ENCODE measurements around the gene OCRL. TPM values are rescaled to one million over a fixed set of nuclear protein-coding genes. Genes with fewer than 3 reads are reported as not detected.

Gene OCRL
- total and polyA plus RNA-seq, 2 experiments from 2014 or later: 3.9 to 16.5 TPM

DNA sequence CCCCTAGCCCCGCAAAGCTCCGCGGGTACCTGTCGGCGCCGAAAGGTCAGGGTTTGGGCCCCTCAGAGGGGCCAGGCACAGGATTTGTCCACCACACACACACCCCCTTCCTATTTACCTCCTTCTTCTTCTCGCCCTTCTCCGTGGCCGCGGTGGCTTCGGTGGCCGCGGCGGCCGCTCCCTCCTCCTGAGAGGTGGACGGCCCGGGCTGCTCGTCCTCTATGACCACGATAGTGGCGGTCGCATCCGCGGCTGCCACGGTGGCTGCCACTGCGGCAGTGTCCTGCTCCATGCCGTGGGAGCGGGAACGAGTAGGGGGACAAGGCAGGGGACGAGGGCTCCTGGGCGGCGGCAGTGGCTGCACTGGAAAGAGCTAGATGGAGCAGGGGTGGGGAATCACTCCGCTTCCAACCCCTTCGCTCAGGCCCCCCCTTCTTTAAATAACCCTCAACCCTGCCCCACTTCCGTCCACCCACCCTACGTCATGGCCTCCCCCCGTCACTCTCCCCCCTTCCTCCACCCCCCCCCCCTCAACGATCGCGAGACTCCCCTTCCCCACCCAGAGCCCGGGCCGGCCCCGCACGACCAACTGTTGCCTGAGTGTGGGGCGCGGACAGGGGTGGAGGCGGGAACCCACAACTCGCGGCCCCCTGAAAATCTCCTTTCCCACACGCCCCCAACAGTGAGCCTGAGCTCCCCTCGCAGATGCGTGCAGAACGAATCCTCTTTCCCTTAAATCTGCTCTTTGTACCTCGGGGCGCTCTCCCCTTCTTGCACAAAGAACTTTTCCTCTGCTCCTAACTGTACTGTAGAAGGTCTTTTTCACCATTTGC, 16.8 kb upstream of the OCRL start, which contains the start of gene SMARCA1 (continued):
- TF ChIP-seq STAT1 (IDR thresholded peaks at IDR 0.05; ENCODE audit: unreplicated experiment): no peak
- TF ChIP-seq POLR2AphosphoS5 (IDR thresholded peaks at IDR 0.05; ENCODE audit: low read depth): peak; percentile 72
- TF ChIP-seq, protein P1, sequence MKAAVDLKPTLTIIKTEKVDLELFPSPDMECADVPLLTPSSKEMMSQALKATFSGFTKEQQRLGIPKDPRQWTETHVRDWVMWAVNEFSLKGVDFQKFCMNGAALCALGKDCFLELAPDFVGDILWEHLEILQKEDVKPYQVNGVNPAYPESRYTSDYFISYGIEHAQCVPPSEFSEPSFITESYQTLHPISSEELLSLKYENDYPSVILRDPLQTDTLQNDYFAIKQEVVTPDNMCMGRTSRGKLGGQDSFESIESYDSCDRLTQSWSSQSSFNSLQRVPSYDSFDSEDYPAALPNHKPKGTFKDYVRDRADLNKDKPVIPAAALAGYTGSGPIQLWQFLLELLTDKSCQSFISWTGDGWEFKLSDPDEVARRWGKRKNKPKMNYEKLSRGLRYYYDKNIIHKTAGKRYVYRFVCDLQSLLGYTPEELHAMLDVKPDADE (IDR thresholded peaks at IDR 0.05): no peak
- TF ChIP-seq CREB1 (CRISPR knock-in tag; IDR thresholded peaks at IDR 0.05; ENCODE audit: low read depth): peak; percentile 58; the same call in 1 of the 2 replicates

DNA sequence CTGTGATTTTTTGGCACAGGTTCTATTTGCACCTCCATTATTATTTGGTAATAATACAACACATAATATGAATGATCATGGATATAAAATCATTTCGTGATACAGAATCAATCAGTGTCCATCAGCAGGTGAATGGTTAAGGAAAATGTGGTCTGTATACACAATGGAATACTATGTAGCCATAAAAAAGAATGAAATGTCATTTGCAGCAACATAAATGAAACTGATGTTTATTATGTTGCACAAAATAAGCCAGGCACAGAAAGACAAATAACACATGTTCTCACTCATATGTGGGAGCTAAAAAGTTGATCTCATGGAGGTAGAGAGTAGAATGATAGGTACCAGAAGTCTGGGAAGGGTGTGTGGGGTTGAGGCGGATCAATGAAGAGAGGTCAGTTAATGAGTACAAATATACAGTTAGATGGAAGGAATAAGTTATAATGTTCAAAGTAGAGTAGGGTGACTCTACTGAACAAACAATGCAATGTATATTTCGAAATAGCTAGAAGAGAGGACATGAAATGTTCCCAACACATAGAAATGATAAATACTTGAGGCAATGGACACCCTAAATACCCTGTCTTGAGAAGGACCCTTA, 15.7 kb upstream of the OCRL start:
- ATAC-seq (no peak), DNase-seq (ENCODE audit: low spot score) (no peak)
- Histone ChIP-seq H3F3A (replicated peaks; ENCODE audit: low read depth) (no peaks in the 10 kb centered on the region), H3K36me3 (ENCODE audit: insufficient read depth) (no peaks in the 10 kb centered on the region), H3K27ac (ENCODE audit: low read depth) (no peak overlapping the region), H3K79me2 (replicated peaks; ENCODE audit: insufficient read depth) (peaks cover 28% of the 10 kb centered on the region), H3K27me3 (ENCODE audit: insufficient read depth) (no peaks in the 10 kb centered on the region), H3K4me1 (ENCODE audit: insufficient read depth) (no peaks in the 10 kb centered on the region), H3K4me2 (peak overlapping the region; percentile 62; the same call in 1 of the 2 replicates), H3K4me3 (peak overlapping the region; percentile 78), H4K20me1 (replicated peaks; ENCODE audit: insufficient read depth) (no peaks in the 10 kb centered on the region), H3K9me2 (ENCODE audit: insufficient read depth) (no peaks in the 10 kb centered on the region), H2AFZ (no peak overlapping the region)
- Mint-ChIP-seq H3K4me1 (peaks cover 3% of the 10 kb centered on the region; the same call in 2 of the 3 replicates), H3K36me3 (ENCODE audit: low read depth) (no peaks in the 10 kb centered on the region; the same call in 1 of the 3 replicates), H3K9me3 (peaks cover 4% of the 10 kb centered on the region), H3K27ac (peak overlapping the region; percentile 97; the same call in 1 of the 2 replicates), H3K4me3 (peak overlapping the region; percentile 87), H3K27me3 (ENCODE audit: insufficient read depth, low read depth, poor library complexity) (peaks cover 2% of the 10 kb centered on the region)
- TF ChIP-seq ZNF114 (CRISPR knock-in tag; IDR thresholded peaks at IDR 0.05) (no peak), POLR2AphosphoS5 (IDR thresholded peaks at IDR 0.05; ENCODE audit: low read depth) (no peak), ZNF331 (CRISPR knock-in tag; IDR thresholded peaks at IDR 0.05; ENCODE audit: low read depth) (no peak), STAT1 (IDR thresholded peaks at IDR 0.05; ENCODE audit: unreplicated experiment) (no peak)
- TF ChIP-seq, protein P2, sequence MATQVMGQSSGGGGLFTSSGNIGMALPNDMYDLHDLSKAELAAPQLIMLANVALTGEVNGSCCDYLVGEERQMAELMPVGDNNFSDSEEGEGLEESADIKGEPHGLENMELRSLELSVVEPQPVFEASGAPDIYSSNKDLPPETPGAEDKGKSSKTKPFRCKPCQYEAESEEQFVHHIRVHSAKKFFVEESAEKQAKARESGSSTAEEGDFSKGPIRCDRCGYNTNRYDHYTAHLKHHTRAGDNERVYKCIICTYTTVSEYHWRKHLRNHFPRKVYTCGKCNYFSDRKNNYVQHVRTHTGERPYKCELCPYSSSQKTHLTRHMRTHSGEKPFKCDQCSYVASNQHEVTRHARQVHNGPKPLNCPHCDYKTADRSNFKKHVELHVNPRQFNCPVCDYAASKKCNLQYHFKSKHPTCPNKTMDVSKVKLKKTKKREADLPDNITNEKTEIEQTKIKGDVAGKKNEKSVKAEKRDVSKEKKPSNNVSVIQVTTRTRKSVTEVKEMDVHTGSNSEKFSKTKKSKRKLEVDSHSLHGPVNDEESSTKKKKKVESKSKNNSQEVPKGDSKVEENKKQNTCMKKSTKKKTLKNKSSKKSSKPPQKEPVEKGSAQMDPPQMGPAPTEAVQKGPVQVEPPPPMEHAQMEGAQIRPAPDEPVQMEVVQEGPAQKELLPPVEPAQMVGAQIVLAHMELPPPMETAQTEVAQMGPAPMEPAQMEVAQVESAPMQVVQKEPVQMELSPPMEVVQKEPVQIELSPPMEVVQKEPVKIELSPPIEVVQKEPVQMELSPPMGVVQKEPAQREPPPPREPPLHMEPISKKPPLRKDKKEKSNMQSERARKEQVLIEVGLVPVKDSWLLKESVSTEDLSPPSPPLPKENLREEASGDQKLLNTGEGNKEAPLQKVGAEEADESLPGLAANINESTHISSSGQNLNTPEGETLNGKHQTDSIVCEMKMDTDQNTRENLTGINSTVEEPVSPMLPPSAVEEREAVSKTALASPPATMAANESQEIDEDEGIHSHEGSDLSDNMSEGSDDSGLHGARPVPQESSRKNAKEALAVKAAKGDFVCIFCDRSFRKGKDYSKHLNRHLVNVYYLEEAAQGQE (IDR thresholded peaks at IDR 0.05; ENCODE audit: unreplicated experiment): no peak
- TF ChIP-seq, protein P3, sequence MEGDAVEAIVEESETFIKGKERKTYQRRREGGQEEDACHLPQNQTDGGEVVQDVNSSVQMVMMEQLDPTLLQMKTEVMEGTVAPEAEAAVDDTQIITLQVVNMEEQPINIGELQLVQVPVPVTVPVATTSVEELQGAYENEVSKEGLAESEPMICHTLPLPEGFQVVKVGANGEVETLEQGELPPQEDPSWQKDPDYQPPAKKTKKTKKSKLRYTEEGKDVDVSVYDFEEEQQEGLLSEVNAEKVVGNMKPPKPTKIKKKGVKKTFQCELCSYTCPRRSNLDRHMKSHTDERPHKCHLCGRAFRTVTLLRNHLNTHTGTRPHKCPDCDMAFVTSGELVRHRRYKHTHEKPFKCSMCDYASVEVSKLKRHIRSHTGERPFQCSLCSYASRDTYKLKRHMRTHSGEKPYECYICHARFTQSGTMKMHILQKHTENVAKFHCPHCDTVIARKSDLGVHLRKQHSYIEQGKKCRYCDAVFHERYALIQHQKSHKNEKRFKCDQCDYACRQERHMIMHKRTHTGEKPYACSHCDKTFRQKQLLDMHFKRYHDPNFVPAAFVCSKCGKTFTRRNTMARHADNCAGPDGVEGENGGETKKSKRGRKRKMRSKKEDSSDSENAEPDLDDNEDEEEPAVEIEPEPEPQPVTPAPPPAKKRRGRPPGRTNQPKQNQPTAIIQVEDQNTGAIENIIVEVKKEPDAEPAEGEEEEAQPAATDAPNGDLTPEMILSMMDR (conservative IDR thresholded peaks at IDR 0.05; ENCODE audit: low read depth in 2 of 2): no peak
- TF ChIP-seq, protein P1 (IDR thresholded peaks at IDR 0.05): no peak
